Astrocyte (in vitro differentiated cells and primary cell): ENCODE measurements around the gene PSG5. TPM values are rescaled to one million over a fixed set of nuclear protein-coding genes. Genes with fewer than 3 reads are reported as not detected.
A peak's percentile ranks its signal among the peaks of the same experiment; 100 is the strongest.
"Not testable (repeated sequence)": the region's sequence is repeated elsewhere in the genome, so short reads cannot be mapped to it uniquely, and the experiment has no call there.

ENCODE experiments used
- DNase-seq: peaks from one replicate; pipeline ENCODE4 v3.0.0-alpha.2; 2010; ENCODE audit warnings: low read depth
- FAIRE-seq: peaks from 2 replicates; lab custom pipeline; 2011; peaks lifted over from hg19 to GRCh38; lab: Jason Lieb, UNC
- H2AFZ ChIP-seq: 2 replicates; pipeline ENCODE4 v1.6.0; 2012; ENCODE audit warnings: low read depth, low read length, inconsistent platforms
- H3K27ac ChIP-seq: 2 replicates; pipeline ENCODE4 v1.5.1; 2011; ENCODE audit warnings: low read depth, low read length, inconsistent platforms
- H3K27me3 ChIP-seq: 2 replicates; pipeline ENCODE4 v1.6.0; 2011; ENCODE audit warnings: low read length, inconsistent platforms; ENCODE audit not compliant: insufficient read depth
- H3K36me3 ChIP-seq: 2 replicates; pipeline ENCODE4 v1.5.1; 2011; ENCODE audit warnings: low read length, inconsistent platforms; ENCODE audit not compliant: insufficient read depth
- H3K4me1 ChIP-seq: 2 replicates; pipeline ENCODE4 v1.5.1; 2011; ENCODE audit warnings: low read length, inconsistent platforms; ENCODE audit not compliant: insufficient read depth
- H3K4me2 ChIP-seq: 2 replicates; pipeline ENCODE4 v1.6.0; 2012; ENCODE audit warnings: low read length, inconsistent platforms
- H3K4me3 ChIP-seq: 2 replicates; pipeline ENCODE4 v1.5.1; 2011; ENCODE audit warnings: low read depth, mild to moderate bottlenecking, low read length, inconsistent platforms; ENCODE audit not compliant: insufficient read depth
- H3K79me2 ChIP-seq: 2 replicates; pipeline ENCODE4 v1.6.0; 2012; ENCODE audit warnings: mild to moderate bottlenecking, low read length, inconsistent platforms; ENCODE audit not compliant: insufficient read depth
- H3K9ac ChIP-seq: 2 replicates; pipeline ENCODE4 v1.6.0; 2012; ENCODE audit warnings: mild to moderate bottlenecking, low read length, inconsistent platforms
- H3K9me3 ChIP-seq: 2 replicates; pipeline ENCODE4 v1.5.1; 2012; ENCODE audit warnings: low read depth, mild to moderate bottlenecking, low read length, inconsistent platforms; ENCODE audit not compliant: insufficient read depth
- H4K20me1 ChIP-seq: 2 replicates; pipeline ENCODE4 v1.6.0; 2012; ENCODE audit warnings: low read length, inconsistent platforms; ENCODE audit not compliant: insufficient read depth
- H3K27ac Mint-ChIP-seq: one replicate; pipeline ENCODE4 v1.8.0; 2021; ENCODE audit warnings: mild to moderate bottlenecking, mixed read lengths; ENCODE audit not compliant: unreplicated experiment
- H3K27me3 Mint-ChIP-seq: one replicate; pipeline ENCODE4 v1.8.0; 2021; ENCODE audit warnings: low read depth, mixed read lengths; ENCODE audit not compliant: unreplicated experiment
- H3K36me3 Mint-ChIP-seq: one replicate; pipeline ENCODE4 v1.8.0; 2021; ENCODE audit warnings: low read depth, mixed read lengths; ENCODE audit not compliant: unreplicated experiment
- H3K4me1 Mint-ChIP-seq: one replicate; pipeline ENCODE4 v1.8.0; 2021; ENCODE audit warnings: low read depth, mixed read lengths; ENCODE audit not compliant: unreplicated experiment
- H3K4me3 Mint-ChIP-seq: one replicate; pipeline ENCODE4 v1.8.0; 2021; ENCODE audit warnings: mild to moderate bottlenecking, moderate library complexity, mixed read lengths; ENCODE audit not compliant: unreplicated experiment
- H3K9me3 Mint-ChIP-seq: one replicate; pipeline ENCODE4 v1.8.0; 2021; ENCODE audit warnings: mild to moderate bottlenecking, mixed read lengths; ENCODE audit not compliant: unreplicated experiment
- EZH2 ChIP-seq: IDR thresholded peaks from 2 replicates; pipeline ENCODE4 v1.6.1; 2012; ENCODE audit warnings: mild to moderate bottlenecking, low read length, inconsistent platforms; ENCODE audit not compliant: insufficient read depth
- total RNA-seq: library from RNA; stranded (reverse); gene quantifications from 2 replicates; pipeline ENCODE4 v1.2.1, GENCODE V29; 2021
- TF ChIP-seq, protein P1 (sequence below): IDR thresholded peaks from 2 replicates; pipeline ENCODE4 v1.5.1; 2011; ENCODE audit warnings: low read depth, mild to moderate bottlenecking, inconsistent platforms, low read length, moderate library complexity; ENCODE audit not compliant: insufficient read depth

Gene PSG5
- total RNA-seq, 1 donor from 2014 or later = 0.86 TPM

DNA sequence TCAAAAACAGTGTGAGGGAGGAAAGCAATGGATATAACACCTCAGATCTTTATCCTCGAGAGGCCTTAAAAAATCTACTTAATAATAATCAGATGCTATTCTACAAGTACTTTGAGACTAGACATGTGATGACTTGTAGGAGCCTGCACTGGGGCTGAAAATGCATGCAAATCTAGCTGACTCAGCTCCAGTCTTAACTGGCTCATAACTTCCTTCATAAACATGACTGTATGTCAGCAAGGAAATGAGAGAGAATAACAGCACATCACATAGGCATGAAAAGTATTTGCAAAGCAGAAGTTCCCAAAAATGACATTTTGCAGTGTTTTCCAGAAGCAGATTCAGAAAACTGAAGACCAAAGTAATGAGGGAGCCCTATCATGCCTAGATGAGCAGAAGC lies 38.1 kb downstream of the PSG5 start:
- peak; percentile 71 for DNase-seq
- no peaks in the 10 kb centered on the region for H3K36me3 Mint-ChIP-seq
- Histone ChIP-seq H3K79me2 (no peaks in the 10 kb centered on the region), H3K36me3 (no peaks in the 10 kb centered on the region), H3K9ac (no peak overlapping the region), H3K27me3 (no peaks in the 10 kb centered on the region), H4K20me1 (no peaks in the 10 kb centered on the region), H3K4me3 (no peak overlapping the region), H2AFZ (no peak overlapping the region), H3K4me1 (peaks cover 4% of the 10 kb centered on the region), H3K27ac (no peak overlapping the region), H3K4me2 (peak overlapping the region; percentile 56), H3K9me3 (no peaks in the 10 kb centered on the region)
- no peaks in the 10 kb centered on the region for H3K27me3 Mint-ChIP-seq
- H3K4me1 Mint-ChIP-seq = no peaks in the 10 kb centered on the region
- H3K4me3 Mint-ChIP-seq = no peak overlapping the region
- no peak overlapping the region for H3K27ac Mint-ChIP-seq
- FAIRE-seq = peak; percentile 41
- peaks cover 12% of the 10 kb centered on the region for H3K9me3 Mint-ChIP-seq
- no peak for TF ChIP-seq EZH2
- TF ChIP-seq, protein P1, sequence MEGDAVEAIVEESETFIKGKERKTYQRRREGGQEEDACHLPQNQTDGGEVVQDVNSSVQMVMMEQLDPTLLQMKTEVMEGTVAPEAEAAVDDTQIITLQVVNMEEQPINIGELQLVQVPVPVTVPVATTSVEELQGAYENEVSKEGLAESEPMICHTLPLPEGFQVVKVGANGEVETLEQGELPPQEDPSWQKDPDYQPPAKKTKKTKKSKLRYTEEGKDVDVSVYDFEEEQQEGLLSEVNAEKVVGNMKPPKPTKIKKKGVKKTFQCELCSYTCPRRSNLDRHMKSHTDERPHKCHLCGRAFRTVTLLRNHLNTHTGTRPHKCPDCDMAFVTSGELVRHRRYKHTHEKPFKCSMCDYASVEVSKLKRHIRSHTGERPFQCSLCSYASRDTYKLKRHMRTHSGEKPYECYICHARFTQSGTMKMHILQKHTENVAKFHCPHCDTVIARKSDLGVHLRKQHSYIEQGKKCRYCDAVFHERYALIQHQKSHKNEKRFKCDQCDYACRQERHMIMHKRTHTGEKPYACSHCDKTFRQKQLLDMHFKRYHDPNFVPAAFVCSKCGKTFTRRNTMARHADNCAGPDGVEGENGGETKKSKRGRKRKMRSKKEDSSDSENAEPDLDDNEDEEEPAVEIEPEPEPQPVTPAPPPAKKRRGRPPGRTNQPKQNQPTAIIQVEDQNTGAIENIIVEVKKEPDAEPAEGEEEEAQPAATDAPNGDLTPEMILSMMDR = no peak

DNA sequence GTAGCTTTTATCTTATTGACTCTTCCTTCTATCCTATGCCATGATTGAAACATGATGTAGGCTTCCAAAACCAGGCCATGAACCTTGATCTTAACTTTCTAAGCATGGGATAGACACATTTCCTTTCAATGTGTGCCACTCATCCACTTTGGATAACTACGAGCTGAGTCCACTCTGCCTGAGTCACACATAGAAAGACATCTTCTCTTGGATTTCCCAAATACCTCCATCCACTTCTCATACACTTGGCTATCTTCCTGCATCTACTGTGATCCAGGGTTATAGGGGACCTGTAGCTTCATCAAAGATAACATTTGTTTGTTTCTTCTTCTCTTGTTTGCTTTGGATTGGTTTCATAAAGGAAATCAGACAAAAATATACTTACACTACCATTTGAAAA lies 44.6 kb downstream of the PSG5 start:
- not testable (repeated sequence) for H3K4me1 Mint-ChIP-seq, H4K20me1 ChIP-seq, H3K9me3 Mint-ChIP-seq, H3K9me3 ChIP-seq, H3K4me3 ChIP-seq, H3K36me3 ChIP-seq, H3K4me1 ChIP-seq, H3K27ac Mint-ChIP-seq, H3K27me3 Mint-ChIP-seq, H2AFZ ChIP-seq, FAIRE-seq, H3K9ac ChIP-seq, H3K27me3 ChIP-seq, H3K36me3 Mint-ChIP-seq, H3K27ac ChIP-seq, H3K79me2 ChIP-seq, H3K4me3 Mint-ChIP-seq, H3K4me2 ChIP-seq
- peak; percentile 25 for DNase-seq

- Mint-ChIP-seq H3K9me3 (peaks cover 7% of the 10 kb centered on the region), H3K4me1 (no peaks in the 10 kb centered on the region), H3K27me3 (no peaks in the 10 kb centered on the region), H3K36me3 (no peaks in the 10 kb centered on the region), H3K4me3 (no peak overlapping the region), H3K27ac (no peak overlapping the region)
- TF ChIP-seq EZH2 = no peak
- TF ChIP-seq, protein P1 = no peak
- Histone ChIP-seq H3K9me3 (no peaks in the 10 kb centered on the region), H3K36me3 (no peaks in the 10 kb centered on the region), H3K27me3 (no peaks in the 10 kb centered on the region), H3K4me1 (no peaks in the 10 kb centered on the region), H3K27ac (no peak overlapping the region), H3K9ac (no peak overlapping the region), H3K79me2 (no peaks in the 10 kb centered on the region), H4K20me1 (no peaks in the 10 kb centered on the region), H3K4me3 (no peak overlapping the region), H3K4me2 (no peak overlapping the region), H2AFZ (no peak overlapping the region)
- no peak for DNase-seq
- no peak for FAIRE-seq
These were observed 53.6 kb downstream of the PSG5 start for GRCh38 chr19:43132696-43133095.

DNA sequence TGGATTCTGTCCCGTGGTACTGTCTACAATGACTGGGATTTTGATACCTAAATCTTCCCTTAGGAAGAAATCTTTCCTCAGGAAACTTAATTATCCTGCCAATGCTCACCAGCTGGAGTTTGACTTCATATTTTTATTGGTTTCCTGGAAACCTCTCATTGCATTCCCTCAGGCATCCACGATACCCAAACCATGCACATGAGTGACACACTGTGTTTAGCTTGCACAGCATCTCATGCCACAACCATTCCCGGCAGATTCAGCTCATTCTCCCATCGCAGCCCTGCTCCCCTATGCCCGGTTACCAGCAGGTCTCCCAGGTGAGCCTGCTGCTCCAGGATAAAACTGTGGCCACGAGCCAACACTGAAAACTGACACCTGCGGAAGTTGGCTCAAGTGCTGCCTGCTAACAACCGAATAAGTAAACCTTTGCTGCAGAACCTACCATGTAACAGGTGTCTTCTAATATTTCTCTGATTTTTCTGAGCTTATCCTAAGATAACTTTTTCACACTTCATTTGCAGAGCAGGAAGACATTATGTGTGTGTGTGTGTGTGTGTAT lies 55.0 kb downstream of the PSG5 start:
- not testable (repeated sequence) for H4K20me1 ChIP-seq, H3K36me3 Mint-ChIP-seq, H3K79me2 ChIP-seq, H3K4me2 ChIP-seq, DNase-seq, H2AFZ ChIP-seq, H3K4me3 Mint-ChIP-seq, H3K36me3 ChIP-seq, H3K9ac ChIP-seq, H3K4me1 ChIP-seq, H3K27me3 ChIP-seq, H3K27me3 Mint-ChIP-seq, H3K27ac Mint-ChIP-seq, H3K4me1 Mint-ChIP-seq, H3K4me3 ChIP-seq, H3K27ac ChIP-seq, H3K9me3 ChIP-seq, FAIRE-seq
- H3K9me3 Mint-ChIP-seq = peaks cover 11% of the 10 kb centered on the region

GRCh38 chr19:43129197-43129596 lies 57.1 kb downstream of the PSG5 start:
- not testable (repeated sequence) for H3K4me1 ChIP-seq, H3K36me3 Mint-ChIP-seq, H3K79me2 ChIP-seq, H2AFZ ChIP-seq, H3K9me3 ChIP-seq, H3K9ac ChIP-seq, H3K27ac Mint-ChIP-seq, FAIRE-seq, H3K4me2 ChIP-seq, DNase-seq, H3K4me3 Mint-ChIP-seq, H4K20me1 ChIP-seq, H3K27me3 Mint-ChIP-seq, H3K27me3 ChIP-seq, H3K4me1 Mint-ChIP-seq, H3K27ac ChIP-seq, H3K36me3 ChIP-seq, H3K4me3 ChIP-seq, H3K9me3 Mint-ChIP-seq
